K562 (cell line): Measurements from ENCODE around the gene CUL1. TPM values are rescaled to one million over a fixed set of nuclear protein-coding genes. Genes with fewer than 3 reads are reported as not detected.

Experiments used
- ATAC-seq: fragments of 200-7000 bp; cut with Tn5 transposase; 3 replicates; pipeline ENCODE4 v1.9.1; 2020; ENCODE audit warnings: moderate library complexity
- BruUV-seq: library from RNA; stranded (reverse); fragments of 400-500 nt; replicated peaks from 2 replicates; lab custom pipeline; 2021; lab: Mats Ljungman, UMichigan
- CTCF ChIA-PET: fragments of 300-600 bp; formaldehyde crosslinking; extraction: SDS; loops from one replicate; lab custom pipeline; 2021; ENCODE audit warnings: low intra/inter-chr PET ratio; lab: Yijun Ruan, JAX
- POLR2A ChIA-PET: fragments of 300-600, 350-650 bp; sonication (Branson Sonifier 250); formaldehyde crosslinking; extraction: SDS; loops from one replicate; lab custom pipeline; 2021; ENCODE audit warnings: antibody characterized with exemption, inconsistent platforms; lab: Yijun Ruan, JAX
- DNase-seq, 4 experiments: peaks; one replicate each; pipeline versions ENCODE4 v3.0.0 to v3.0.0-alpha.2; 2011 to 2018; ENCODE audit warnings: low spot score in 3 of 4, mixed read lengths in 3 of 4; ENCODE audit errors: extremely low read depth in 1 of 4
- FAIRE-seq: peaks from 2 replicates; lab custom pipeline; 2011; peaks lifted over from hg19 to GRCh38; lab: Jason Lieb, UNC
- H2AFZ ChIP-seq: 2 replicates; pipeline ENCODE4 v1.6.0; 2011; ENCODE audit warnings: low read depth, low read length, control low read depth, inconsistent platforms
- H3K27ac ChIP-seq: fragments of 200-600 bp; 3 replicates; pipeline ENCODE4 v1.8.0; 2011; ENCODE audit warnings: low read depth, mild to moderate bottlenecking, control low read depth, inconsistent platforms, low read length, moderate library complexity, mixed read lengths; ENCODE audit errors: extremely low read depth
- H3K27me3 ChIP-seq, 2 experiments: fragments of 300-600 bp in 1 of 2; 2 replicates in 1 of 2; 3 replicates in 1 of 2; pipeline versions ENCODE4 v1.6.0 to v1.8.0; 2011; ENCODE audit warnings: inconsistent platforms in 2 of 2, low read length in 2 of 2, mild to moderate bottlenecking in 1 of 2, mixed read lengths in 1 of 2, moderate library complexity in 1 of 2; ENCODE audit not compliant: control insufficient read depth in 2 of 2, insufficient read depth in 2 of 2
- H3K36me3 ChIP-seq: fragments of 300-600 bp; 3 replicates; pipeline ENCODE4 v1.8.0; 2011; ENCODE audit warnings: mild to moderate bottlenecking, low read length, inconsistent platforms; ENCODE audit not compliant: control insufficient read depth, insufficient read depth
- H3K4me1 ChIP-seq, 2 experiments: fragments of 200-600 bp in 1 of 2; replicated peaks in 1 of 2; 2 replicates in 1 of 2; 3 replicates in 1 of 2; pipeline versions ENCODE4 v1.5.1 to v1.8.0; 2011; ENCODE audit warnings: inconsistent platforms in 2 of 2, low read length in 2 of 2, mild to moderate bottlenecking in 1 of 2, mixed read lengths in 1 of 2, moderate library complexity in 1 of 2; ENCODE audit not compliant: control insufficient read depth in 2 of 2, insufficient read depth in 2 of 2
- H3K4me2 ChIP-seq: 2 replicates; pipeline ENCODE4 v1.6.1; 2011; ENCODE audit warnings: low read length, control low read depth, inconsistent platforms, mixed read lengths; ENCODE audit not compliant: insufficient read depth
- H3K4me3 ChIP-seq: fragments of 200-600 bp; sonication (generic), shearing (Covaris generic); 2 replicates; pipeline ENCODE4 v1.5.1; 2016; ENCODE audit warnings: control low read depth, inconsistent platforms
- H3K79me2 ChIP-seq: fragments of 200-600 bp; 3 replicates; pipeline ENCODE4 v1.8.0; 2011; ENCODE audit warnings: low read length, inconsistent platforms; ENCODE audit not compliant: control insufficient read depth, insufficient read depth
- H3K9ac ChIP-seq, 2 experiments: 2 replicates each; pipeline versions ENCODE4 v1.6.0 to v1.6.1; 2011; ENCODE audit warnings: low read depth in 2 of 2, low read length in 2 of 2, control low read depth in 1 of 2, inconsistent platforms in 1 of 2, mild to moderate bottlenecking in 1 of 2, mixed read lengths in 1 of 2; ENCODE audit not compliant: insufficient read depth in 1 of 2
- H3K9me1 ChIP-seq: one replicate; pipeline ENCODE4 v1.6.0; 2011; ENCODE audit warnings: inconsistent platforms, mild to moderate bottlenecking, low read length, moderate library complexity; ENCODE audit not compliant: control insufficient read depth, insufficient read depth
- H3K9me3 ChIP-seq: replicated peaks from 2 replicates; pipeline ENCODE4 v1.5.1; 2011; ENCODE audit warnings: low read depth, low read length, inconsistent platforms; ENCODE audit not compliant: control insufficient read depth, insufficient read depth
- H4K20me1 ChIP-seq: replicated peaks from 2 replicates; pipeline ENCODE4 v1.6.1; 2011; ENCODE audit warnings: low read length, inconsistent platforms, mixed read lengths; ENCODE audit not compliant: control insufficient read depth, insufficient read depth
- C11orf30 ChIP-seq: fragments of 450-650 bp; IDR thresholded peaks from 2 replicates; pipeline ENCODE4 v1.6.1; 2016; ENCODE audit warnings: low read depth, mild to moderate bottlenecking
- CEBPG ChIP-seq, 3 experiments: fragments of 200-800 bp in 1 of 3; sonication (Bioruptor generic) in 1 of 3; sonication (generic) in 1 of 3; formaldehyde crosslinking in 1 of 3; IDR thresholded peaks in 2 of 3; conservative IDR thresholded peaks in 1 of 3; 2 replicates each; pipeline versions ENCODE4 v1.6.1 to v1.8.0; 2016 to 2022; ENCODE audit warnings: missing compliant biosample characterization in 2 of 3, missing genetic modification characterization in 2 of 3, mild to moderate bottlenecking in 1 of 3, missing genetic modification reagents in 1 of 3
- EHMT2 ChIP-seq: fragments of 450-650 bp; IDR thresholded peaks from 2 replicates; pipeline ENCODE4 v1.6.1; 2018; ENCODE audit warnings: antibody characterized with exemption
- ESRRA ChIP-seq: fragments of 450-650 bp; IDR thresholded peaks from 2 replicates; pipeline ENCODE4 v1.6.1; 2014; ENCODE audit warnings: low read depth, mild to moderate bottlenecking, moderate library complexity, borderline replicate concordance
- HES1 ChIP-seq: fragments of 450-650 bp; IDR thresholded peaks from 2 replicates; pipeline ENCODE4 v1.6.1; 2016; ENCODE audit warnings: low read depth, mild to moderate bottlenecking, moderate library complexity
- MAFF ChIP-seq: IDR thresholded peaks from 2 replicates; pipeline ENCODE4 v1.6.1; 2012; ENCODE audit warnings: low read length, improper control_type of control experiment
- MAFK ChIP-seq: IDR thresholded peaks from 2 replicates; pipeline ENCODE4 v1.6.1; 2011; ENCODE audit warnings: low read length, improper control_type of control experiment
- PATZ1 ChIP-seq: fragments of 250-450 bp; sonication (Bioruptor Pico); IDR thresholded peaks from 2 replicates; pipeline ENCODE4 v1.5.0; 2020; ENCODE audit warnings: mild to moderate bottlenecking, borderline replicate concordance
- ZBTB40 ChIP-seq, 2 experiments: fragments of 450-650 bp in 1 of 2; sonication (generic) in 1 of 2; formaldehyde crosslinking in 1 of 2; IDR thresholded peaks; 2 replicates each; pipeline versions ENCODE4 v1.7.1 to v1.9.0; 2016 to 2022; ENCODE audit warnings: inconsistent platforms in 1 of 2, mild to moderate bottlenecking in 1 of 2, missing genetic modification reagents in 1 of 2
- ZNF79 ChIP-seq: fragments of 250-450 bp; sonication (Bioruptor Pico); IDR thresholded peaks from 2 replicates; pipeline ENCODE4 v1.4.0; 2020; ENCODE audit warnings: low read depth, mild to moderate bottlenecking, moderate library complexity
- WGBS: fragments of 100-300 bp; shearing (Covaris generic); methylation state at CpG from one replicate; pipeline ENCODE4 v1.1.6; 2016; ENCODE audit warnings: low coverage, mixed read lengths; ENCODE audit not compliant: insufficient coverage; ENCODE audit errors: missing lambda C conversion rate; 5-methylcytosine and 5-hydroxymethylcytosine counted together
- in situ Hi-C: fragments of 300-500 bp; cut with MboI; formaldehyde crosslinking; loops from 4 replicates; pipeline ENCODE4 v1.15.0; 2018; ENCODE audit warnings: inconsistent platforms, mixed read lengths
- intact Hi-C: fragments of 100-400 bp; cut with micrococcal nuclease; formaldehyde crosslinking; loops from 2 replicates; pipeline ENCODE4 v1.14.2; 2022
- polyA plus RNA-seq, 8 experiments: library from polyadenylated mRNA; depleted of rRNA in 4 of 8; stranded (reverse) in 5 of 8; unstranded in 3 of 8; fragments of >200 nt; fragmentation: Nextera tagmentation in 2 of 8; fragmentation: Illumina TruSeq in 1 of 8; extraction: Ambion mirVana in 2 of 8; extraction: Trizol in 1 of 8; gene quantifications; 2 replicates each; pipeline versions ENCODE4 v1.2.1 to v1.2.3, GENCODE V29; 2011 to 2014; ENCODE audit warnings: inconsistent platforms in 1 of 8, missing spikeins in 1 of 8
- total RNA-seq, 7 experiments: library from RNA; depleted of rRNA in 6 of 7; stranded (reverse); fragments of >200 nt in 6 of 7; fragmentation: Illumina TruSeq in 2 of 7; extraction: Trizol in 2 of 7; gene quantifications; 2 replicates each; pipeline versions ENCODE4 v1.2.1 to v1.2.3, GENCODE V29; 2011 to 2021; ENCODE audit warnings: low replicate concordance in 1 of 7

The CUL1 gene
- total and polyA plus RNA-seq, 9 of the 15 experiments (the other 6 are each of a cell fraction or from before 2014, with no cell fraction given): 31.5 to 107 (median 96.5) TPM

- H3K9me3 ChIP-seq: no peaks in the 10 kb centered on the region
- FAIRE-seq: no peak
- no peak for ATAC-seq
- no peak overlapping the region for H3K27ac ChIP-seq
- BruUV-seq: no TSS peak
- no peaks in the 10 kb centered on the region for H3K79me2 ChIP-seq
- no peak for DNase-seq
- 1% methylated on average over 4 of the region's 4 CpGs for WGBS
- in situ Hi-C loops (no loop called here), intact Hi-C loops (no loop called here)
- H3K4me3 ChIP-seq: no peak overlapping the region
- ChIA-PET CTCF (no interaction called here), POLR2A (interaction anchor here (0.9 to 1.3 kb wide), 4 partner anchors 9 to 24 kb away, joined by 3 to 4 read pairs (median 4); no protein-coding TSS in a partner anchor)
- H3K36me3 ChIP-seq: no peaks in the 10 kb centered on the region
- no peak overlapping the region for H3K4me2 ChIP-seq
- H3K4me1 ChIP-seq: no peaks in the 10 kb centered on the region
- no peaks in the 10 kb centered on the region for H4K20me1 ChIP-seq
- peaks cover 21 to 43% of the 10 kb centered on the region in 2 experiments for H3K27me3 ChIP-seq
- no peak overlapping the region for H2AFZ ChIP-seq
- no peaks in the 10 kb centered on the region for H3K9me1 ChIP-seq
- no peak overlapping the region for H3K9ac ChIP-seq
- TF ChIP-seq ZBTB40 (IDR thresholded peaks at IDR 0.05): no peak
- TF ChIP-seq ZBTB40 (CRISPR knock-in tag; IDR thresholded peaks at IDR 0.05): no peak
- no peak for TF ChIP-seq EHMT2
- TF ChIP-seq HES1: no peak
- TF ChIP-seq ESRRA: no peak
- TF ChIP-seq CEBPG (CRISPR knock-in tag; IDR thresholded peaks at IDR 0.05): no peak
- no peak for TF ChIP-seq CEBPG (tag; conservative IDR thresholded peaks at IDR 0.05 in 1 of 2, IDR thresholded peaks at IDR 0.05 in 1 of 2)
- no peak for TF ChIP-seq ZNF79 (CRISPR knock-in tag)
- TF ChIP-seq C11orf30: peak; percentile 51
- 0 out of 2 replicates have a peak, but pooled peaks have one; percentile 26 for TF ChIP-seq MAFK
- no peak for TF ChIP-seq PATZ1 (CRISPR knock-in tag)
- TF ChIP-seq MAFF: no peak
Observed at GRCh38 chr7:148657929-148658328, 40.8 kb upstream of the CUL1 start.
